ENCODE measurements around the gene VPS35L.

DNA sequence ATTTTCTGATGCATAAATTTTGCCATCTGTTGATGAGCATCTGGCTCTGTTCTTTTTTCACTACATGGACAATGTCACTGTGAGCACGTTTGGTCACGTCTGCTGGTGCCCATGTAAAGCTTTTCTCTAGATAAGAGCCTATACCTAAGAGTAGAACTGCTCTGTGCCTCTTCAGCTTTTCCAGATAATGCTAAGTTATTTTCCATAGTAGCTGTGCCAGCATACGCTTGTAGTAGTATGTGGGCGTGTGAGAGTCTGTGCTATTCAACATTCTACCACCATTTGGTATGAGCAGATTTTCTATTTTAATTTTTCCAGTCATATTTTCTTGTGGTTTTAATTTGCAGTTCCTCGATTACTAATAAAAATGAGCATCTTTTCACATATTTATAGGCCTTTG is 33.2 kb downstream of the VPS35L start:
- no peak for TF ChIP-seq POLR2A (IDR thresholded peaks at IDR 0.05)
- TF ChIP-seq, protein P1, sequence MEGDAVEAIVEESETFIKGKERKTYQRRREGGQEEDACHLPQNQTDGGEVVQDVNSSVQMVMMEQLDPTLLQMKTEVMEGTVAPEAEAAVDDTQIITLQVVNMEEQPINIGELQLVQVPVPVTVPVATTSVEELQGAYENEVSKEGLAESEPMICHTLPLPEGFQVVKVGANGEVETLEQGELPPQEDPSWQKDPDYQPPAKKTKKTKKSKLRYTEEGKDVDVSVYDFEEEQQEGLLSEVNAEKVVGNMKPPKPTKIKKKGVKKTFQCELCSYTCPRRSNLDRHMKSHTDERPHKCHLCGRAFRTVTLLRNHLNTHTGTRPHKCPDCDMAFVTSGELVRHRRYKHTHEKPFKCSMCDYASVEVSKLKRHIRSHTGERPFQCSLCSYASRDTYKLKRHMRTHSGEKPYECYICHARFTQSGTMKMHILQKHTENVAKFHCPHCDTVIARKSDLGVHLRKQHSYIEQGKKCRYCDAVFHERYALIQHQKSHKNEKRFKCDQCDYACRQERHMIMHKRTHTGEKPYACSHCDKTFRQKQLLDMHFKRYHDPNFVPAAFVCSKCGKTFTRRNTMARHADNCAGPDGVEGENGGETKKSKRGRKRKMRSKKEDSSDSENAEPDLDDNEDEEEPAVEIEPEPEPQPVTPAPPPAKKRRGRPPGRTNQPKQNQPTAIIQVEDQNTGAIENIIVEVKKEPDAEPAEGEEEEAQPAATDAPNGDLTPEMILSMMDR (IDR thresholded peaks at IDR 0.05) = peak in 1 of 5 experiments; percentile 17

Measured in tibial nerve (tissue), 3 donors.